Hepatic stellate cell (primary cell): ENCODE measurements around the gene ZFHX3.
A peak's percentile ranks its signal among the peaks of the same experiment; 100 is the strongest.

Source experiments
- DNase-seq: peaks from one replicate; pipeline ENCODE4 v3.0.0; 2011; ENCODE audit warnings: low spot score

ZFHX3 gene

GRCh38 chr16:72898216-72898825, 149.6 kb downstream of the ZFHX3 start:
- no peak for DNase-seq

- no peak for DNase-seq
Observed at GRCh38 chr16:72897707-72898106, 150.2 kb downstream of the ZFHX3 start.

- DNase-seq: no peak
Observed at GRCh38 chr16:72896485-72897118, 151.3 kb downstream of the ZFHX3 start.

- no peak for DNase-seq
Observed at GRCh38 chr16:72895951-72896350, 152.0 kb downstream of the ZFHX3 start.

- DNase-seq: peak; percentile 83
Observed at GRCh38 chr16:72894293-72895151, 153.4 kb downstream of the ZFHX3 start.

- no peak for DNase-seq
Observed at GRCh38 chr16:72891291-72892227, 156.4 kb downstream of the ZFHX3 start.

- no peak for DNase-seq
Observed at GRCh38 chr16:72890587-72890986, 157.3 kb downstream of the ZFHX3 start.

GRCh38 chr16:72889616-72890582, 158.0 kb downstream of the ZFHX3 start:
- DNase-seq: no peak

GRCh38 chr16:72887537-72887936, 160.4 kb downstream of the ZFHX3 start:
- DNase-seq: no peak

GRCh38 chr16:72886346-72886974, 161.5 kb downstream of the ZFHX3 start:
- no peak for DNase-seq

GRCh38 chr16:72884573-72884972, 163.4 kb downstream of the ZFHX3 start:
- no peak for DNase-seq

GRCh38 chr16:72884037-72884436, 163.9 kb downstream of the ZFHX3 start:
- DNase-seq: no peak

GRCh38 chr16:72879846-72880245, 168.1 kb downstream of the ZFHX3 start:
- DNase-seq: no peak

GRCh38 chr16:72878301-72879269, 169.3 kb downstream of the ZFHX3 start:
- no peak for DNase-seq

GRCh38 chr16:72877374-72878028, 170.4 kb downstream of the ZFHX3 start:
- DNase-seq: peak; percentile 87

GRCh38 chr16:72876981-72877373, 171.0 kb downstream of the ZFHX3 start:
- peak; percentile 62 for DNase-seq

GRCh38 chr16:72876221-72876620, 171.7 kb downstream of the ZFHX3 start:
- peak; percentile 78 for DNase-seq

GRCh38 chr16:72875291-72876031, 172.5 kb downstream of the ZFHX3 start:
- no peak for DNase-seq
